Measurements from ENCODE around the gene NFS1. TPM values are rescaled to one million over a fixed set of nuclear protein-coding genes. Genes with fewer than 3 reads are reported as not detected.

The NFS1 gene
- total and polyA plus RNA-seq, 2 of the 8 experiments (the other 6 are each of a cell fraction or from before 2014, with no cell fraction given), result 26.1 to 38.8 TPM

- Histone ChIP-seq H3K9me3 (ENCODE audit: insufficient read depth in 2 of 2, low read depth in 1 of 2, low read length in 1 of 2) (no peaks in the 10 kb centered on the region), H4K91ac (replicated peaks; ENCODE audit: insufficient read length, low read length) (no peak overlapping the region), H3K18ac (ENCODE audit: extremely low read depth, low read length) (no peak overlapping the region), H3K4me1 (replicated peaks in 1 of 4; ENCODE audit: control insufficient read depth in 3 of 4, insufficient read depth in 4 of 4, low read length in 3 of 4) (no peaks in the 10 kb centered on the region), H2BK15ac (ENCODE audit: low read length) (no peak overlapping the region), H4K20me1 (replicated peaks in 1 of 2; ENCODE audit: control insufficient read depth in 1 of 2, insufficient read depth in 2 of 2, low read length in 2 of 2) (no peaks in the 10 kb centered on the region), H3K23ac (ENCODE audit: insufficient read length) (no peak overlapping the region), H3K4ac (replicated peaks; ENCODE audit: insufficient read length, low read depth, low read length) (no peak overlapping the region), H3K79me2 (ENCODE audit: control insufficient read depth in 1 of 2, insufficient read depth in 2 of 2, low read length in 2 of 2) (no peaks in the 10 kb centered on the region), H4K8ac (ENCODE audit: extremely low read depth, insufficient read depth, low read length) (no peak overlapping the region), H2AFZ (ENCODE audit: low read length) (no peak overlapping the region), H3K36me3 (ENCODE audit: control insufficient read depth in 2 of 4, insufficient read depth in 4 of 4, low read length in 3 of 4) (peaks cover 0 to 17% (median 10%) of the 10 kb centered on the region in 4 experiments; a peak in 6 of 8 replicates), H3K23me2 (ENCODE audit: low read depth, low read length) (no peaks in the 10 kb centered on the region), H3K79me1 (ENCODE audit: low read depth, low read length) (no peaks in the 10 kb centered on the region), H3K27ac (ENCODE audit: low read depth, low read length) (no peak overlapping the region), H2BK20ac (ENCODE audit: low read length) (no peak overlapping the region), H3K56ac (replicated peaks; ENCODE audit: insufficient read length, low read depth, low read length) (no peak overlapping the region), H3K27me3 (replicated peaks in 1 of 4; ENCODE audit: control insufficient read depth in 3 of 4, extremely low read depth in 1 of 4, insufficient read depth in 3 of 4, low read length in 3 of 4) (no peaks in the 10 kb centered on the region), H2BK120ac (replicated peaks; ENCODE audit: low read depth, low read length) (no peak overlapping the region), H2BK12ac (ENCODE audit: low read depth, low read length) (no peak overlapping the region), H3K4me2 (ENCODE audit: insufficient read depth in 1 of 2, low read depth in 2 of 2, low read length in 2 of 2) (no peak overlapping the region), H2BK5ac (ENCODE audit: low read depth, low read length) (no peak overlapping the region), H2AK5ac (ENCODE audit: low read depth, low read length) (no peak overlapping the region), H4K5ac (ENCODE audit: insufficient read length, low read depth, low read length) (no peak overlapping the region), H3K4me3 (ENCODE audit: extremely low read depth in 1 of 4, insufficient read depth in 2 of 4, low read depth in 3 of 4, low read length in 4 of 4) (no peak overlapping the region), H3K9ac (replicated peaks in 1 of 4; ENCODE audit: extremely low read depth in 1 of 4, low read depth in 3 of 4, low read length in 3 of 4) (no peak overlapping the region), H3K14ac (ENCODE audit: insufficient read length) (no peak overlapping the region)
- CTCF ChIA-PET (ENCODE audit: partially characterized antibody), result interaction anchor here (0.9 kb wide), 1 partner anchor 14 kb away, joined by 3 read pairs; no protein-coding TSS in a partner anchor
- WGBS, 2 experiments (ENCODE audit: extremely low coverage in 1 of 2, insufficient coverage in 1 of 2, insufficient read length in 1 of 2, insufficient replicate concordance in 2 of 2, low coverage in 1 of 2, low lambda C conversion rate in 2 of 2, missing lambda C conversion rate in 1 of 2), result 90% methylated on average over 4 of the region's 4 CpGs; no CpG with 5 or more reads in 1 of the 2 experiments
- POLR2A ChIA-PET (ENCODE audit: partially characterized antibody), result interaction anchor here (1.1 to 1.7 kb wide), 3 partner anchors 9 to 39 kb away, joined by 3 to 6 read pairs (median 3); no protein-coding TSS in a partner anchor
- no peak for DNase-seq (ENCODE audit: low read depth in 1 of 2, low spot score in 2 of 2)
- FAIRE-seq, result no peak
- TF ChIP-seq CBX8 (IDR thresholded peaks at IDR 0.05; ENCODE audit: borderline replicate concordance, low read depth, low read length) (no peak), BCL11A (IDR thresholded peaks at IDR 0.05; ENCODE audit: low read depth in 2 of 2, low read length in 2 of 2) (no peak), TAF7 (optimal IDR thresholded peaks at IDR 0.05; ENCODE audit: borderline replicate concordance, low read depth, low read length) (no peak), CTBP2 (IDR thresholded peaks at IDR 0.05; ENCODE audit: borderline replicate concordance, insufficient read depth, insufficient read length, low read length) (no peak), SUZ12 (IDR thresholded peaks at IDR 0.05; ENCODE audit: low read length) (no peak)
These were observed 25.3 kb downstream of the NFS1 start for GRCh38 chr20:35673884-35674283.
